22Rv1 (cell line): ENCODE measurements around the gene FAM89B.

ENCODE experiments used
- H3K27ac ChIP-seq: fragments of 450-650 bp; 2 replicates; pipeline ENCODE4 v1.5.1; 2017
- ZFX ChIP-seq: fragments of 450-650 bp; IDR thresholded peaks from 2 replicates; pipeline ENCODE4 v1.6.1; 2017; ENCODE audit warnings: antibody characterized with exemption, borderline replicate concordance
- TF ChIP-seq, protein P1 (sequence below): fragments of 450-650 bp; IDR thresholded peaks from 2 replicates; pipeline ENCODE4 v1.5.1; 2017; ENCODE audit warnings: mild to moderate bottlenecking

FAM89B gene

DNA sequence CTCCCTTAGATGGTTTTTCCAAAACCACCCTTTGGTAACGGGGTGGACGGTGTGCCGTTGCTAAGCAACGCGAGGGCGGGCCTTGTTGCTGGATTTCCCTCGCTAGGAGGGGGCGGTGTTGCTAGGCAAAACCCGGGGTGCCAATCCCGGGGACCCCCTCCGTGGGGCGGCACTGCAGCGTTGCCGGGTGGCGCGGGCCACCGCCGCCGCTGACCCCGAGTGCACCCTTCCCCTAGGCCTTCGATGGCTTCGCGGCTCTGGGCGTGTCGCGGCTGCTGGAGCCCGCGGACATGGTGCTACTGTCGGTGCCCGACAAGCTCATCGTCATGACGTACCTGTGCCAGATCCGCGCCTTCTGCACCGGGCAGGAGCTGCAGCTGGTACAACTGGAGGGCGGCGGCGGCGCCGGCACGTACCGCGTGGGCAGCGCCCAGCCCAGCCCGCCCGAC is 12.4 kb downstream of the FAM89B start:
- H3K27ac ChIP-seq, result no peak overlapping the region
- TF ChIP-seq, protein P1, sequence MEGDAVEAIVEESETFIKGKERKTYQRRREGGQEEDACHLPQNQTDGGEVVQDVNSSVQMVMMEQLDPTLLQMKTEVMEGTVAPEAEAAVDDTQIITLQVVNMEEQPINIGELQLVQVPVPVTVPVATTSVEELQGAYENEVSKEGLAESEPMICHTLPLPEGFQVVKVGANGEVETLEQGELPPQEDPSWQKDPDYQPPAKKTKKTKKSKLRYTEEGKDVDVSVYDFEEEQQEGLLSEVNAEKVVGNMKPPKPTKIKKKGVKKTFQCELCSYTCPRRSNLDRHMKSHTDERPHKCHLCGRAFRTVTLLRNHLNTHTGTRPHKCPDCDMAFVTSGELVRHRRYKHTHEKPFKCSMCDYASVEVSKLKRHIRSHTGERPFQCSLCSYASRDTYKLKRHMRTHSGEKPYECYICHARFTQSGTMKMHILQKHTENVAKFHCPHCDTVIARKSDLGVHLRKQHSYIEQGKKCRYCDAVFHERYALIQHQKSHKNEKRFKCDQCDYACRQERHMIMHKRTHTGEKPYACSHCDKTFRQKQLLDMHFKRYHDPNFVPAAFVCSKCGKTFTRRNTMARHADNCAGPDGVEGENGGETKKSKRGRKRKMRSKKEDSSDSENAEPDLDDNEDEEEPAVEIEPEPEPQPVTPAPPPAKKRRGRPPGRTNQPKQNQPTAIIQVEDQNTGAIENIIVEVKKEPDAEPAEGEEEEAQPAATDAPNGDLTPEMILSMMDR, result no peak
- no peak for TF ChIP-seq ZFX

DNA sequence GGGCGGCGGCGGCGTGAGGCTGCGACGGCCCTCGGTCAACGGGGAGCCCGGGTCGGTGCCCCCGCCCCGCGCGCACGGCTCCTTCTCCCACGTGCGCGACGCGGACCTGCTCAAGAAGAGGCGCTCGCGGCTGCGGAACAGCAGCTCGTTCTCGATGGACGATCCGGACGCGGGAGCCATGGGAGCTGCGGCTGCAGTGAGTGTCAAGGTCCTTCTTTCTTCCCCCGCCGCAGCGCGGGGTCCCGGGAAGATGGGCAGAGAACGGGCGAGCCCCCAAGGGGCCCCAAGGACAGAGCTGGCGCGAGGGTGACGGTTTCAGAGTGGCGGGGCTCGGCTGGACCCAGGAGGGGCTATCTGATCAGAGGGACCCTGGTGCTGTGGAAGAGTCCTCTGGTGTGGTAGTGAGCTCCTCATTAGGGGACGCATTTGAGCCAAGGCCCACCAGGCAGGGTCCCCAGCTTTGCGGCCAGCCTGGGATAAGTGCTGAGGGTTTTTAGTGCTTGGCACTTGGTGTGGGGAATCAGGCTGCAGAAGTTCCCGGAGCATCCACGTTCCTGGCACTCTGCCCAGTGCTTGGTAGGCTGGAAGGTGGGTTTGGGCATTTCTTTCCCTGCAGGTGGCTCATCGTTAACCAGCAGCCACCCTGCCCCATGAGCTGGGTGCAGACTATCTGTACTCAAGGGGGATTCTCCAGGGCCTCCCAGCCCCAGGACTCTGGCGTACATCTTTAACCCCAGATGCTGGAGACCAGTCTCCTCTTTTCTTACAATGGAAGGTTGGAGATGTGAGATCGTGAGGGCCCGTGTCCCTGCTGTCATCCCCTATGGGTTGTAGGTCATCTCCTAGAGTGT is 13.3 kb downstream of the FAM89B start:
- no peak for TF ChIP-seq ZFX
- TF ChIP-seq, protein P1, result no peak
- H3K27ac ChIP-seq, result no peak overlapping the region

GRCh38 chr11:65586247-65586630 is 13.9 kb downstream of the FAM89B start:
- TF ChIP-seq, protein P1, result no peak
- no peak for TF ChIP-seq ZFX
- no peak overlapping the region for H3K27ac ChIP-seq

DNA sequence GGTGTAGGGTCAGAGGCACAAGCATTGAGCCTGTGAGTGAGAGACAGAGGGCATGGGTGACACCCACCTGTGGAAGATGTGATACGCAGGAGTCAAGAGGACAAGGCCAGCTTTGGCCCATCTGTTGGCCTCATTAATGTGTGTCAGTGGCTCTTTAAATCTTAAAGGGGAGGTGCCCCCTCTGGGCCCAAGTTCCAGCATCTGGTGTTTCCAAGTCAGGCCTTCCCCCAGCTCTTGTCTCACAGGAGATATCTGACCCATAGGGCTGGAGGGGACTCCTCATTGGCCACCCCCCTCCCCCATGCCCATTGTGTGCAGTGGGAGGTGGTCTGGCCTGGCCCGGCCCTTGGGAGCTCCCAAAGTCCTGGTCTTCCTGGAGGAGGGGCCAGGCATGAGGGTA is 14.3 kb downstream of the FAM89B start:
- TF ChIP-seq, protein P1, result no peak
- no peak for TF ChIP-seq ZFX
- no peak overlapping the region for H3K27ac ChIP-seq

DNA sequence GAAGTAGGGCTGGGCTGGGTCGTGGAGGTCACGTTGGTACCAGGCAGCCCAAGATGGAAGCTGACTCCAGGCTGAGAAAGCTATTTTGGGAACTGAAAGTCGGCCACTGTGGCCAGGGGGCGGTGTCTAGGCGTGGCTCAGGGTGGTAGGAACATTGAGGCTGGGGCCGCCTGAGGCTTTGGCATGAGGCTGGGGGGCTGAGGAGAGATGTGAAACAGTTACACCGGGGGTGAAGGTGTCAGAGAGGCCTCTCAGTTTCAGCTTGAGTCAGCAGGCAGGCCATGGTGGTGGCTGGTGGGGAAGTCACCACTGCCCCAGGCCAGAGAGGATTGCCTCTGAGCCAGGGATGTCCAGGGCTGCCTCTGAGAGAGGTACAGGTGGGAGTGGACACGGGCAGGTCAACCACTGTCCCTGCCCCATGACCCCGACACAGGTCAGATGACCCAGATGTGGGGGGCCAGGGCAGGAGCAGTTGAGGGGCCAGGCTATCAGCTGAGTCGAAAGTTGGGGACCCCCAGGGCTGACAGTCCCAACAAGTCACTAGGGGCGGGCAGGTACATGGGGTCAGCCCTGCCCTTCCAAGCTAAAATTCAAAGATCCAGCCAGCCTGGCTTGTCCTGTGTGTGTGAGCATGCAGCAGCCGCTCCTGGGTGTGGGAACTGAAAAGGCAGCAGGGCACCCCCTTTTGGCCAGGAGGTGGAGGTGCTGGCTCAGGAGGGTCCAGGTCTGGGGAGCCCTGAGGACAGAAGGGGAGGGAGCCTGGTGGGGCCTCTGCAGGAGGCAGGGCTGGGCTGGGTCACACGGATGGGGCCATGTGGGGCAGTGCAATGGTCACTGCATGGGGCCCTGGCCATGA is 16.1 kb downstream of the FAM89B start:
- H3K27ac ChIP-seq, result no peak overlapping the region
- TF ChIP-seq ZFX, result no peak
- TF ChIP-seq, protein P1, result no peak

- no peak overlapping the region for H3K27ac ChIP-seq
- TF ChIP-seq, protein P1, result no peak
- no peak for TF ChIP-seq ZFX
These were observed 17.3 kb downstream of the FAM89B start for GRCh38 chr11:65589444-65590239.
